Raji (cell line): ENCODE measurements around the gene MADD.

Source experiments
- POLR2A ChIP-seq: IDR thresholded peaks from 2 replicates; pipeline ENCODE4 v1.6.1; 2011; ENCODE audit warnings: low read depth, low read length, control low read depth; ENCODE audit not compliant: insufficient read depth

MADD gene

GRCh38 chr11:47282462-47282861 is 12.5 kb downstream of the MADD start:
- no peak for TF ChIP-seq POLR2A

DNA sequence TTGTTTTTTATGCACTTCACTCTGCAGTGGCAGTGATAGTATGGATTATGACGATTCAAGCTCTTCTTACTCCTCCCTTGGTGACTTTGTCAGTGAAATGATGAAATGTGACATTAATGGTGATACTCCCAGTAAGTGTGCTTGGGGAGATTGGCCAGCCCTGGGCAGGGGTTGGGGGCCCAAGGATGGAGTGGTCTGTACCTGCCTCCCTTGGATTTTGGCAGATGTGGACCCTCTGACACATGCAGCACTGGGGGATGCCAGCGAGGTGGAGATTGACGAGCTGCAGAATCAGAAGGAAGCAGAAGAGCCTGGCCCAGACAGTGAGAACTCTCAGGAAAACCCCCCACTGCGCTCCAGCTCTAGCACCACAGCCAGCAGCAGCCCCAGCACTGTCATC is 14.2 kb downstream of the MADD start:
- TF ChIP-seq POLR2A: no peak

DNA sequence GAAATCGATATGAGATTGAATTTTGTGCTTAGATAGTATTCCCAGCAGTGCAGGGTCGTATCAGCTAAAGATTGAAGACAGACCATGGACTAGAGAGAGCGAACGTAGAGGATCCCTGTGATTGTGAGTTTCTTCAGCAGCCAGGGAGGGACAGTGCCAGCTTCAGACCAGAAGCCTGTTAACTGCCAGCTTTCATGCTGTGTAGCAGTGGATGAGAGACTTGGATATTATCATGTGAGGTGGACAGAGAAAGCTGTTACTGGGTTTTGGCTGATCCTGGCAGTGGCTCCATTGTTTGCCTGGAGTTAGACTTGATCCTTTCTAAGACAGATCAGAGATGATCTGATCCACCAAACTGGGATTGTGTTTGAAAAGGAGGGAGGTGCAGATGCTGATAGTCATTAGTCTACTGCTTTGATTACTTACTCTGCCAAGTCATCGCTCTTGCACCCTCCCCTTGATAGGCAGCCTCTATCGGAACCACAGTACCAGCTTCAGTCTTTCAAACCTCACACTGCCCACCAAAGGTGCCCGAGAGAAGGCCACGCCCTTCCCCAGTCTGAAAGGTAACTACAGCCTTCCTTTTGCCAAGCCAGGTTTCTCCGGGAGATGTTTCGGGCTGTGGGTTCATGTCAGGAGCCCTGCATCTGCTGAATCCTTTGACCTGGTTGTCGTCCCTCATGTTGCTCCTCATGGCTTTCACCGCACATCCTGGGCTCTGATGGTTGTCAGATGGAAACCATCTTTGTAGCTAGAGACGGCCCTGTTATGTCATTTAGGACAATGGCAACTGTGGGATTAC is 16.2 kb downstream of the MADD start:
- no peak for TF ChIP-seq POLR2A

DNA sequence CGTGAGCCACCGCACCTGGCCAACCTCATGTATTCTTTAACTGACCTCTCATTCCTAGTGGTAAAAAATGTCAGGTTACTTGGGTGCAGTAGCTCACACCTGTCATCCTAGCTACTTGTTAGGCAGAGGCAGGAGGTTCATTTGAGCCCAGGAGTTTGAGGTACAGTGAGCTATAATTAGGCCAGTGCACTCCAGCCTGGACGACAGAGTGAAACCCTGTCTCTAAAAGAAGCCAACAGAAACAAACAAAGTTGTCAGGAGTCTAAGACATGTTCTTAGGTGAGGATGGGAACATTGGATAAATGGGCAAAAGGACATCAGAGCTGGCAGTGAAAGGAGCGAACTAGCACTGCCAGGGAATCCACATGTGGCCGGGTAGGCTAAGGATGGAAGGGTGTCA is 18.1 kb downstream of the MADD start:
- TF ChIP-seq POLR2A: no peak

GRCh38 chr11:47289856-47290255 is 19.9 kb downstream of the MADD start:
- no peak for TF ChIP-seq POLR2A

- TF ChIP-seq POLR2A: no peak
Measured at GRCh38 chr11:47295385-47295784, 25.5 kb downstream of the MADD start.

- TF ChIP-seq POLR2A: no peak
Measured at GRCh38 chr11:47296045-47296444, 26.1 kb downstream of the MADD start.

- no peak for TF ChIP-seq POLR2A
Measured at GRCh38 chr11:47299078-47299477, 29.1 kb downstream of the MADD start.

- TF ChIP-seq POLR2A: no peak
Measured at GRCh38 chr11:47302853-47303252, 32.9 kb downstream of the MADD start.

- TF ChIP-seq POLR2A: no peak
Measured at GRCh38 chr11:47305734-47306483, 36.0 kb downstream of the MADD start.

DNA sequence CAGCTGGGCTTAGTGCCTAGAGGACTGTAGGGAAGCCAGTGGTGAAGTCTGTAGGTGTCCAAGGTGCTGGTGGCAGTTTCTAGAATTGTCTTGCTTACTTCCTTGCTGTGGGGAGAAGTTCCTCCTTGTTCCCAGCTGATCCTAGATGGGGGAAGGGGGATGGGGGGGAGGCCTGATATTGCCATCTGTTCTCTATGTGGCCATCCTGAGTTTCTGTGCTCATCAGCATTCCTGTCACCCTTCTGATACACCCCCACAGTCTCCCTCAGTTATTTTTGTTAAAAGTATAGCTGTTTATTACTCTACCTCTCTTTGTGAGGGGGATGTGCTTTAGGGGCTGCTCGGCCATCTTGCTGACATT is 36.5 kb downstream of the MADD start:
- TF ChIP-seq POLR2A: no peak

- TF ChIP-seq POLR2A: no peak
Measured at GRCh38 chr11:47308050-47308823, 38.3 kb downstream of the MADD start.

- TF ChIP-seq POLR2A: no peak
Measured at GRCh38 chr11:47314992-47315391, 45.1 kb downstream of the MADD start.

GRCh38 chr11:47317064-47317828 is 47.3 kb downstream of the MADD start:
- TF ChIP-seq POLR2A: no peak

GRCh38 chr11:47318166-47318565 is 48.2 kb downstream of the MADD start:
- TF ChIP-seq POLR2A: no peak
